IPS-15b (cell line): ENCODE data around the gene SNTG2.

ENCODE experiments used
- H3K27me3 ChIP-seq: one replicate; pipeline ENCODE4 v1.6.1; 2013; ENCODE audit warnings: low read length; ENCODE audit not compliant: control insufficient read depth, insufficient read depth
- H3K36me3 ChIP-seq: one replicate; pipeline ENCODE4 v1.6.1; 2013; ENCODE audit warnings: low read length; ENCODE audit not compliant: control insufficient read depth, insufficient read depth
- H3K4me1 ChIP-seq: one replicate; pipeline ENCODE4 v1.6.1; 2013; ENCODE audit warnings: mild to moderate bottlenecking, low read length; ENCODE audit not compliant: control insufficient read depth, insufficient read depth
- H3K4me3 ChIP-seq: one replicate; pipeline ENCODE4 v1.5.1; 2013; ENCODE audit warnings: low read depth, low read length
- H3K9ac ChIP-seq: one replicate; pipeline ENCODE4 v1.6.1; 2013; ENCODE audit warnings: low read depth, mild to moderate bottlenecking, low read length
- H3K9me3 ChIP-seq: one replicate; pipeline ENCODE4 v1.6.1; 2013; ENCODE audit warnings: mild to moderate bottlenecking, low read length; ENCODE audit not compliant: control insufficient read depth, insufficient read depth

The SNTG2 gene

DNA sequence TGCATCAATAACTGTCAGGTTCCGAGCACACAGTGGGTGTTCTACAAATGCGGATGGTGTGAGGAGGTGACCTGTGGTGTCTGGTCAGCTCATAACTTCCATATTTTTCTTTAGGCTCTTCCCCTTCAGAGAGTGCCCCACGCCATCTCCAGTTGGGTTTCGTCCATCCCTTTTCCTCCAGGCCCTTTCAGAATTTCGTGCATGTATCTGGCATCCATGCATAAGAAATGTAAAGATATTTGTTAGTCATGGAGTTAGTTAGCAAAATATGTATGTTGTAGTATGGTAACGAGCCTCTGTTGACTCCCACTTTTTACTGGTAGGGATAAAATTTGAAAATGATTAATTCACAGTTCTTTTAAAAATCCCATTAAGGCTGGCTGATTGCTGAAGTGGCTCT lies 67.2 kb downstream of the SNTG2 start:
- H3K27me3 ChIP-seq = no peaks in the 10 kb centered on the region
- H3K4me3 ChIP-seq = no peak overlapping the region
- H3K9me3 ChIP-seq = no peaks in the 10 kb centered on the region
- H3K36me3 ChIP-seq = no peaks in the 10 kb centered on the region
- H3K9ac ChIP-seq = no peak overlapping the region
- H3K4me1 ChIP-seq = no peaks in the 10 kb centered on the region

DNA sequence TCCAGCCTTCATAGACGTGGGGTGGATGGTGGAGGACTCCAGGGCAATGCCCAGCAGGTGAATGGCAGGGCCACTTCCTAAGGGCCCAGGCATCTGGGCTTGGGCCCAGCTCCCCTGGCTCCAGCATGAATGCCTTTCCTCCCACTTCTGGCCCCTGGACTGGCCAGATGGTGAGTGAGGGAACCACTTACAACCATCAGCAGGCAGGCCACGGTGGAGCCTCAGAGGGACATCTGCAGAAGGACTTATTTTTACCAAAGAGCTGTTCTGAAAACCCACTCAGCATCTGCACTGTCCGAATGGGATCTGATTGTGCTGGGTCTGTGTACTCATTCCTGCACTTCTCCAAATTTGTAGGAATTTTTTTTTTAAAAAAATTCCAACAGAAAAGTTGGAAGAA lies 69.6 kb downstream of the SNTG2 start:
- no peaks in the 10 kb centered on the region for H3K36me3 ChIP-seq
- H3K4me3 ChIP-seq = no peak overlapping the region
- H3K4me1 ChIP-seq = no peaks in the 10 kb centered on the region
- no peak overlapping the region for H3K9ac ChIP-seq
- H3K9me3 ChIP-seq = no peaks in the 10 kb centered on the region
- no peaks in the 10 kb centered on the region for H3K27me3 ChIP-seq

DNA sequence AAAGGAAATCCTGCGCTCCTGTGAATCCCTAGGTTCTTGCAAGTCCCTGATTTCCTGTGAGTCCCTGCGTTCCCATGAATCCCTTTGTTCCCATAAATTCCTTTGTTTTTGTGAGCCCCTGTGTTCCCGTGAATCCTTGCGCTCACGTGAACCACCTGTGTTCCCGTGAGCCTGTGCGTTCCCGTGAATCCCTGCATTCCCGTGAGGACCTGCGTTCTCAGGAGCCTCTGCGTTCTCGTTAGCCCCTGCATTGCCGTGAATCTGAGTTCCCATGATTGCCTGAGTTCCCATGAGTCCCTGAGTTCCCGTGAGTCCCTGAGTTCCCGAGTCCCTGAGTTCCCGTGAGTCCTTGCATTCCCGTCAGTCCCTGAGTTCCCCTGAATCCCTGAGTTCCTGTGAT lies 71.5 kb downstream of the SNTG2 start:
- no peaks in the 10 kb centered on the region for H3K4me1 ChIP-seq
- H3K9me3 ChIP-seq = no peaks in the 10 kb centered on the region
- H3K9ac ChIP-seq = no peak overlapping the region
- H3K27me3 ChIP-seq = no peaks in the 10 kb centered on the region
- no peaks in the 10 kb centered on the region for H3K36me3 ChIP-seq
- H3K4me3 ChIP-seq = no peak overlapping the region

DNA sequence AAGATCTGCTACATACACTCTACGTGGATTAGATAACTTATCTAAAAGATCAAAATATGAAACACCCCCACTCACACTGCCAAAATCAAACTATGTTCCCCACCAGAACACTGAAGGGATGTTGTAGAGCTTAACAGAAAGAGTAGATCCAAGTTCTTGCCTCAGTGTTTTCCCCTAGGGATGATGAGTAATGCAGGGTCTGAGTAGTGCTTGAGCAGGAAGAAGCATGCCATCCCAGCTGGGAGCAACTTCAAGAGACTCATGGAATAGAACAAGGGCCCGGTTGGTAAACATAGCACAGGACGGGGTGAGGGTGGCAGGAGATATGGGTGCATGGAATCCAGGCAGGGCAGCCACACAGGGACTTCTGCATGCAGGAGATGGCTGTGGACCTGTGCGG lies 74.3 kb downstream of the SNTG2 start:
- no peaks in the 10 kb centered on the region for H3K27me3 ChIP-seq
- H3K9me3 ChIP-seq = no peaks in the 10 kb centered on the region
- H3K36me3 ChIP-seq = no peaks in the 10 kb centered on the region
- no peaks in the 10 kb centered on the region for H3K4me1 ChIP-seq
- H3K4me3 ChIP-seq = no peak overlapping the region
- H3K9ac ChIP-seq = no peak overlapping the region

DNA sequence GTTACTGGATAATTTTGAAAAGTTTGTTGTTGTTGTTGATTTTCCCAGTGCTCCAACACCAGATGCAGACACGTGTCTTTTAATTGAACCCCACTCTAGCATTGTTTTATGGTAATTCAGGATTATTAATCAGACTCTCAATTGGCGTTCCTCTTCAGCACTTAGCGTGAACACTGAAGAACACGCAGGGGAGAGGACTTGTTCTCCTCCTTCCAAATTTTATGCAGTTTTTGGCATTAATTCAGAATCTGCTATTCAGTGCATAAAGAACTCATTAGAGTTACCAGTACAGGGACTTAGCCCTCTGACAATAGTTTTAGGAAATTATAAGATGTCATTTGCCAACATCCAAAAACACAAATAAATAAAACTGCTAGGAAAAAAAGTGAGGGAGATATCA lies 75.5 kb downstream of the SNTG2 start:
- no peaks in the 10 kb centered on the region for H3K27me3 ChIP-seq
- no peak overlapping the region for H3K9ac ChIP-seq
- no peak overlapping the region for H3K4me3 ChIP-seq
- H3K9me3 ChIP-seq = no peaks in the 10 kb centered on the region
- no peaks in the 10 kb centered on the region for H3K4me1 ChIP-seq
- H3K36me3 ChIP-seq = no peaks in the 10 kb centered on the region

DNA sequence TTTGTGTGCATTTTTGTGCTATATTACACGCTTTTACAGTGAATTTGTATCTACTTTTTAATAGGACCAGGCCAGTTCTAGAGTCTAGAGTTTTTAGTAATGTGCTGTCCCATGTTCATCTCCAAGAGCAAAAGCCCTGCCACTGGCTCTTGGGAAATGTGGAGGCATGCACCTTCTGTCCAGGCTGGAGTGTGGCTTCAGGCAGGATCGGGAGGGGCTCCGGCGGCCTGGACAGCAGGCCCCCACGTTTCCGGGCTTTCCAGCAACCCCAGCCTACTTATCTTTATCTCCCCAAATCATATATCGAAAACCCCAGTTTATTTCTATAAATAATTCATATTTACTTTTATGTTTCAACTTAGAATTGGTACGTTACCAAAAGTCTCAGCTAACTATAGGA lies 78.2 kb downstream of the SNTG2 start:
- no peaks in the 10 kb centered on the region for H3K27me3 ChIP-seq
- H3K4me3 ChIP-seq = no peak overlapping the region
- H3K4me1 ChIP-seq = no peaks in the 10 kb centered on the region
- H3K9ac ChIP-seq = no peak overlapping the region
- H3K9me3 ChIP-seq = no peaks in the 10 kb centered on the region
- H3K36me3 ChIP-seq = no peaks in the 10 kb centered on the region

DNA sequence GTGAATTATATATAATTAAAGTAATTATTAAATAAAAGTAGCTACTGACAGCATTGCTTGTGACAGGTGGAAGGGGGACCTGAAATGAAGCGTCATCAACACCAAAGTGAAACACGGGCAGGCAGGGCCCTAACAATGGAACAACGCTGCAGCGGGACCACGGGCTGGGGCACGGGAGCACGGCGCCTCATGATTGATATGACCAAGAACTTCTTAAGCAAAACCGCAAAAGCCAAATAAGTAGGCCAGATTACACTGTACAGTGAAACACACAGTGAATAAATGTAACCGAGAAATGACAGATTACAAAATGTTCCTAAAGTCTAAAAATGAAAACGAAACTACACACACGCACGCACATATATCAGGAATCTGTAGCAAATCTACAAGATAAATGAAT lies 81.4 kb downstream of the SNTG2 start:
- Histone ChIP-seq H3K27me3 (no peaks in the 10 kb centered on the region), H3K9me3 (no peaks in the 10 kb centered on the region), H3K9ac (no peak overlapping the region), H3K36me3 (no peaks in the 10 kb centered on the region), H3K4me1 (no peaks in the 10 kb centered on the region), H3K4me3 (no peak overlapping the region)

DNA sequence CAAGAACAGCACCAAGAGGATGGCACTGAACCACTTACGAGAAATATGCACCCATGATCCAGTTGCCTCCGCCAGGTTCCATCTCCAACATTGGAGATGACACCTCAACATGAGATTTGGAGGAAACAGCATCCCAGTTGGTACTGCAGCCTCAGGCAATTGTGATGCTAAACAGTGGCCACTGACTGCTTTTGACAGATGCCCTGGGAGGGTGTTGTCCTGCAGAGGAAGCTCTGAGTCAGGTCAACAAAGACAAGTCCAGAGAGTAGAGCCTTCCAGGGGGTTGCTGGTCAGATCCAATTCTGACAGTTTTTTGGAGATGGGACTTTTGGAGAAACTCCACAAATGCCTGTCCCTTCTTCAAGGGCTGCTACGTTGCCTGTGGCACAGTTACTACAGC lies 82.4 kb downstream of the SNTG2 start:
- H3K9ac ChIP-seq = no peak overlapping the region
- H3K36me3 ChIP-seq = no peaks in the 10 kb centered on the region
- no peaks in the 10 kb centered on the region for H3K27me3 ChIP-seq
- H3K4me3 ChIP-seq = no peak overlapping the region
- no peaks in the 10 kb centered on the region for H3K4me1 ChIP-seq
- no peaks in the 10 kb centered on the region for H3K9me3 ChIP-seq

DNA sequence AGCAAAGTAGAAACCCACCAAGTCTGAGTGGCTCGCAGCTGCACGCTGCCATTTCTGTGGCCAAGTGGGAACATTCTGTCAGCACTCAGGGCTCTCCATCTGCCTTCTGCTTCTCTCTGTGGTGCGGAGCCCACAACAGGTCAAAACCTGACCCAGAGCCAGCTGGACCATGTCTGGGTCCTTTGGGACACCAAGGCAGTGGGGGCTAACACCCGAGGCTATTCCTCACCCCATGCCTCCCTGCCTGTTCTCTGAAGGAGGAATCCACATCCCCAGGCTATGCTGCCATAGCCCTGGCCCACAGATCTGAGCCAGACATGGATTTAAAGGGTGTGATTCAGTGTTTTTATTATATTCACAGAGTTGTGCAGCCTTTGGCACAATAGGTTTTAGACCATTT lies 86.4 kb downstream of the SNTG2 start:
- Histone ChIP-seq H3K9me3 (no peaks in the 10 kb centered on the region), H3K4me3 (no peak overlapping the region), H3K4me1 (no peaks in the 10 kb centered on the region), H3K27me3 (no peaks in the 10 kb centered on the region), H3K9ac (no peak overlapping the region), H3K36me3 (no peaks in the 10 kb centered on the region)

DNA sequence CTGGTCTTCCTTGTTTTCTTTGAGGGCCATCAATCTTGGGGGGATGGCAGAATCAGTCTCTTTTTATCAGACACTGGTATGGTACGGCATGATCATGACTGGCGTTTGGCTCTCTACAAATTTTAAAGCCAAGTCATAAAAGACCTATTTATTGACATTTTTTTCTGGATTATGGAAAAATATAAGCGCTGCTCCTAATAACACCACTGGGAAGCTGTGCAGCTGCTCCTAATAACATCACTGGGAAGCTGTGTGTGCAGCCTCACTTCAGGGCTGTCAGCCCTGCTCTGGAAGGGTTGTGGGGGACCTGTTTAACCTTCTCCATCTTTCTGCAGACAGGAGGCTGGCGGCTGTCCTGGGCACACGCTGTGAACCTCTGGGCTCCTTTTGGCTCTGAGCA lies 88.9 kb downstream of the SNTG2 start:
- Histone ChIP-seq H3K9ac (no peak overlapping the region), H3K4me3 (no peak overlapping the region), H3K9me3 (no peaks in the 10 kb centered on the region), H3K4me1 (no peaks in the 10 kb centered on the region), H3K36me3 (no peaks in the 10 kb centered on the region), H3K27me3 (no peaks in the 10 kb centered on the region)

DNA sequence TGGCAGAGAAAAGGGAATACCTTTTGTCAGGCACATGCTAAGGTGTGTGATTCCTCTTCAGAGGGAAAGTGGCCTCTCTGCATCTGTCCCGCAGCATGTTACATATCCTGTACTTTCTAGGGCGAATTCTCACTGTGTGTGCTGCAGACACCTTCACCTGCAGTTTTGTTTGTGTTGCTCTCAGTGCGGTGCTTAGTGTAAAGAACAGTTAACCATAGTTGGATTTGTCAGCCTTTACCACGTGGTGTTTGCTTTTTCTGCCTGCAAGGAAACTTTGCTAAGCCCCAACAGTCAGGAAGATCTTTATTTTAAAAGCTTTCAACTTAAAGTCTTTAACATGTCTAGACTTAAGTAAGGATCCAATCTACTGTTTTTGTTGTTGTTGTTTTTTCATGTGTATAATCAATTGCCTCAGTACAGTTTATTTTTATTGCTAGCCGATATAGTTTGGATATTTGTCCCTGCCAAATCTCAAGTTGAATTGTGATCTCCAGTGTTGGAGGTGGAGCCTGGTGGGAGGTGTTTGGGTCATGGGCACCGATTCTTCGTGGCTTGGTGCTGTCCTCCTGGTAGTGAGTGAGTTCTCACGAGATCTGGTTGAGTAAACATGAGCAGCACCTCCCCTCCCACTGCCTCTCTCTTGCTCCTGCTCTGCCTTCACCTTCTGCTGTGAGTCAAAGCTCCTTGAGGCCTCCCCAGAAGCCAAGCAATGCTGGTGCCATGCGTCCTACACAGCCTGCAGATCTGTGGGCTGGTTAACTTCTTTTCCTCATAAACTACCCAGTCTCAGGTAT lies 90.6 kb downstream of the SNTG2 start:
- H3K9me3 ChIP-seq = no peaks in the 10 kb centered on the region
- no peak overlapping the region for H3K4me3 ChIP-seq
- no peaks in the 10 kb centered on the region for H3K27me3 ChIP-seq
- H3K9ac ChIP-seq = no peak overlapping the region
- no peaks in the 10 kb centered on the region for H3K4me1 ChIP-seq
- no peaks in the 10 kb centered on the region for H3K36me3 ChIP-seq

DNA sequence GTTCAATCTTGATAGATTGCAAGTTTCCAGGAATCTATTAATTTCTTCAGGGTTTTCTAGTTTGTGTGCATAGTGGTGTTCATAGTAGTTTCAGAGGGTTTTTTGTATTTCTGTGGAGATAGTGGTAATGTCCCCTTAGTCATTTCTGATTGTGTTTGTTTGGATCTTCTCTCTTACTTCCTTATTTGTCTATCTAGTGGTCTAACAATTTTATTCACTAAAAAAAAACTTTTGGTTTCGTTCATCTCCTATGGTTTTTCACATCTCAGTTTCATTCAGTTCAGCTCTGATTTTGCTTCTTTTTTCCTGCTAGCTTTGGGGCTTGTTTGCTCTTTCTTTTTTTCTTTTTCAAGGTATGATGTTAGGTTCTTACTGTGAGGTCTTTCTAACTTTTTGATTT lies 94.5 kb downstream of the SNTG2 start:
- H3K4me3 ChIP-seq = no peak overlapping the region
- no peaks in the 10 kb centered on the region for H3K36me3 ChIP-seq
- H3K9ac ChIP-seq = no peak overlapping the region
- no peaks in the 10 kb centered on the region for H3K27me3 ChIP-seq
- no peaks in the 10 kb centered on the region for H3K4me1 ChIP-seq
- peaks cover 4% of the 10 kb centered on the region for H3K9me3 ChIP-seq
